HepG2 (cell line): ENCODE measurements around the gene SP3.

Experiments used
- POLR2A ChIP-seq, 2 experiments: IDR thresholded peaks; 2 replicates each; pipeline ENCODE4 v1.6.1; 2011; ENCODE audit warnings: low read depth in 2 of 2, low read length in 2 of 2, mild to moderate bottlenecking in 1 of 2, moderate library complexity in 1 of 2; ENCODE audit not compliant: insufficient read depth in 1 of 2
- POLR2AphosphoS5 ChIP-seq: IDR thresholded peaks from 2 replicates; pipeline ENCODE4 v1.6.1; 2012; ENCODE audit warnings: low read depth, low read length
- PRMT3 ChIP-seq: sonication (generic); formaldehyde crosslinking; IDR thresholded peaks from 2 replicates; pipeline ENCODE4 v1.8.1; 2022; ENCODE audit warnings: low read depth, mild to moderate bottlenecking, moderate library complexity, missing genetic modification reagents, borderline replicate concordance
- STAG1 ChIP-seq: sonication (generic); formaldehyde crosslinking; IDR thresholded peaks from 2 replicates; pipeline ENCODE4 v1.4.0; 2020; ENCODE audit warnings: missing genetic modification reagents
- ZNF776 ChIP-seq: sonication (generic); formaldehyde crosslinking; IDR thresholded peaks from 2 replicates; pipeline ENCODE4 v1.4.0; 2020; ENCODE audit warnings: mild to moderate bottlenecking, missing genetic modification reagents
- TF ChIP-seq, protein P1 (sequence below): sonication (generic); formaldehyde crosslinking; IDR thresholded peaks from 2 replicates; pipeline ENCODE4 v1.5.0; 2020; ENCODE audit warnings: mild to moderate bottlenecking, missing genetic modification reagents, moderate library complexity
- TF ChIP-seq, protein P2 (sequence below): sonication (generic); formaldehyde crosslinking; IDR thresholded peaks from 2 replicates; pipeline ENCODE4 v1.4.0; 2020; ENCODE audit warnings: missing genetic modification reagents

DNA sequence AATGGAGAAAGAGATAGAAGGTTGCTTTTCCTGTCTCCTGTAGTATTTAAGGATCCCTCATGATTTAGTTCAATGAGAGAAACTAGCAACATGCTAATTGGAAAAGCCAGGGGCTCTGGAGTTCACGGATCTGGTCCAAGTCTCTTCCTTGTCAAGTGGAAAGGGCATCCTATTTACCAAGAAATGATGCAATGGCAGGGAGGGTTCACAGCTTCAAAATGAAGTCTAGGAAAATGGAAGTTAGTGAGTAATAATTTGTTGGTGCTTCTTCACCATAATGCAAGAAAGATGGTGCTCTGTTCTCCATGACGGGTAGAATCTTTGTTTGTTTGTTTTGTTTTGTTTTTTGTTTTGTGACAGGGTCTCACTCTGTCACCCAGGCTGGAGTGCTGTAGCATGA is 34.6 kb upstream of the SP3 start:
- TF ChIP-seq POLR2A (IDR thresholded peaks at IDR 0.05; ENCODE audit: insufficient read depth in 1 of 2, low read depth in 2 of 2, low read length in 2 of 2) (no peak), PRMT3 (CRISPR knock-in tag) (no peak), STAG1 (no peak), ZNF776 (CRISPR knock-in tag) (no peak), POLR2AphosphoS5 (no peak)
- TF ChIP-seq, protein P1, sequence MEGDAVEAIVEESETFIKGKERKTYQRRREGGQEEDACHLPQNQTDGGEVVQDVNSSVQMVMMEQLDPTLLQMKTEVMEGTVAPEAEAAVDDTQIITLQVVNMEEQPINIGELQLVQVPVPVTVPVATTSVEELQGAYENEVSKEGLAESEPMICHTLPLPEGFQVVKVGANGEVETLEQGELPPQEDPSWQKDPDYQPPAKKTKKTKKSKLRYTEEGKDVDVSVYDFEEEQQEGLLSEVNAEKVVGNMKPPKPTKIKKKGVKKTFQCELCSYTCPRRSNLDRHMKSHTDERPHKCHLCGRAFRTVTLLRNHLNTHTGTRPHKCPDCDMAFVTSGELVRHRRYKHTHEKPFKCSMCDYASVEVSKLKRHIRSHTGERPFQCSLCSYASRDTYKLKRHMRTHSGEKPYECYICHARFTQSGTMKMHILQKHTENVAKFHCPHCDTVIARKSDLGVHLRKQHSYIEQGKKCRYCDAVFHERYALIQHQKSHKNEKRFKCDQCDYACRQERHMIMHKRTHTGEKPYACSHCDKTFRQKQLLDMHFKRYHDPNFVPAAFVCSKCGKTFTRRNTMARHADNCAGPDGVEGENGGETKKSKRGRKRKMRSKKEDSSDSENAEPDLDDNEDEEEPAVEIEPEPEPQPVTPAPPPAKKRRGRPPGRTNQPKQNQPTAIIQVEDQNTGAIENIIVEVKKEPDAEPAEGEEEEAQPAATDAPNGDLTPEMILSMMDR (CRISPR knock-in tag): no peak
- TF ChIP-seq, protein P2, sequence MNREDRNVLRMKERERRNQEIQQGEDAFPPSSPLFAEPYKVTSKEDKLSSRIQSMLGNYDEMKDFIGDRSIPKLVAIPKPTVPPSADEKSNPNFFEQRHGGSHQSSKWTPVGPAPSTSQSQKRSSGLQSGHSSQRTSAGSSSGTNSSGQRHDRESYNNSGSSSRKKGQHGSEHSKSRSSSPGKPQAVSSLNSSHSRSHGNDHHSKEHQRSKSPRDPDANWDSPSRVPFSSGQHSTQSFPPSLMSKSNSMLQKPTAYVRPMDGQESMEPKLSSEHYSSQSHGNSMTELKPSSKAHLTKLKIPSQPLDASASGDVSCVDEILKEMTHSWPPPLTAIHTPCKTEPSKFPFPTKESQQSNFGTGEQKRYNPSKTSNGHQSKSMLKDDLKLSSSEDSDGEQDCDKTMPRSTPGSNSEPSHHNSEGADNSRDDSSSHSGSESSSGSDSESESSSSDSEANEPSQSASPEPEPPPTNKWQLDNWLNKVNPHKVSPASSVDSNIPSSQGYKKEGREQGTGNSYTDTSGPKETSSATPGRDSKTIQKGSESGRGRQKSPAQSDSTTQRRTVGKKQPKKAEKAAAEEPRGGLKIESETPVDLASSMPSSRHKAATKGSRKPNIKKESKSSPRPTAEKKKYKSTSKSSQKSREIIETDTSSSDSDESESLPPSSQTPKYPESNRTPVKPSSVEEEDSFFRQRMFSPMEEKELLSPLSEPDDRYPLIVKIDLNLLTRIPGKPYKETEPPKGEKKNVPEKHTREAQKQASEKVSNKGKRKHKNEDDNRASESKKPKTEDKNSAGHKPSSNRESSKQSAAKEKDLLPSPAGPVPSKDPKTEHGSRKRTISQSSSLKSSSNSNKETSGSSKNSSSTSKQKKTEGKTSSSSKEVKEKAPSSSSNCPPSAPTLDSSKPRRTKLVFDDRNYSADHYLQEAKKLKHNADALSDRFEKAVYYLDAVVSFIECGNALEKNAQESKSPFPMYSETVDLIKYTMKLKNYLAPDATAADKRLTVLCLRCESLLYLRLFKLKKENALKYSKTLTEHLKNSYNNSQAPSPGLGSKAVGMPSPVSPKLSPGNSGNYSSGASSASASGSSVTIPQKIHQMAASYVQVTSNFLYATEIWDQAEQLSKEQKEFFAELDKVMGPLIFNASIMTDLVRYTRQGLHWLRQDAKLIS (CRISPR knock-in tag): no peak
